GM21390 (cell line): ENCODE results near the gene UPK1B.
A peak's percentile ranks its signal among the peaks of the same experiment; 100 is the strongest.
"Not testable (repeated sequence)": the region's sequence is repeated elsewhere in the genome, so short reads cannot be mapped to it uniquely, and the experiment has no call there.

Experiments used
- ATAC-seq: cut with Tn5 transposase; IDR thresholded peaks from one replicate; pipeline ENCODE4 v1.9.1; 2021; ENCODE audit not compliant: unreplicated experiment

The UPK1B gene

DNA sequence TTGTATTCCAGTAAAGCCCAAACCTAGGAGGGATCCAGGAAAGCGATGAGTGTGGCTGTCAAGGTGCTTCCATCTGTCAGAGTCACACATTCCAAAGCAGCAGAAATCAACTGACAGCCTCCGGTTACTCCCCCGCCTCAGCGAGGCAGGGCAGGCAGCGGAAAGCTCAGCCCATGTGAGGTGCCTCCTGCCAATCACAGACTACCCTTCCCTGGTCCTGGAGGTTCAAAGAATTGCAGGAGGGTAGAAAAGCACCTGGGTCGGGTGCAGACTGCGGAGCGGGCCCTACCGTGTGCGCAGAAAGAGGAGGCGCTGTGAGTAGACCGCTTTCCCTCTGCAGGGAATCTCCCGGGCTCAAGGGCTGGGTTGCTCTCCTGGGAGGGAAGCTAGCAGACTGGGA, at the start of gene UPK1B:
Gene UPK1B, plus strand, starts transcription at position 274 of the 400 bp plus-strand sequence. CDS start 13,144 bp downstream, outside the sequence.
- no peak for ATAC-seq

DNA sequence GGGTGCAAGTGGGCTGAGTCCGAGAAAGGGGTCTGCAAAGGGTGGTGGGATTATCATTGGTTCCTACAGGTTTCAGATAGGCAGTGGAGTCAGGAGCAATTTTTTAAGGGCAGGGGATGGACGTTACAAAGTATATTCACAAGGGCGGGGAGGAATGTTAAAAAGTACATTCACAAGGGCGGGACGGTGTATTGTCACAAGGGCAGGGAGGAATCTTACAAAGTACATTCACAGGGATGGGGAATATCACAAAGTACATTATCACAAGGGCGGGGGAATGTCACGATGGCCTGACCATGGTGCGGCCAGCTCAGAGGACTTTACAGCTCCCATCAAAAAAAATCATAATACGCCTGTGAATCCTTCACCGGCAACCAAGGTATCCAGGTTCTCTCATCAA, 48.1 kb upstream of the UPK1B start:
- ATAC-seq, result no peak

DNA sequence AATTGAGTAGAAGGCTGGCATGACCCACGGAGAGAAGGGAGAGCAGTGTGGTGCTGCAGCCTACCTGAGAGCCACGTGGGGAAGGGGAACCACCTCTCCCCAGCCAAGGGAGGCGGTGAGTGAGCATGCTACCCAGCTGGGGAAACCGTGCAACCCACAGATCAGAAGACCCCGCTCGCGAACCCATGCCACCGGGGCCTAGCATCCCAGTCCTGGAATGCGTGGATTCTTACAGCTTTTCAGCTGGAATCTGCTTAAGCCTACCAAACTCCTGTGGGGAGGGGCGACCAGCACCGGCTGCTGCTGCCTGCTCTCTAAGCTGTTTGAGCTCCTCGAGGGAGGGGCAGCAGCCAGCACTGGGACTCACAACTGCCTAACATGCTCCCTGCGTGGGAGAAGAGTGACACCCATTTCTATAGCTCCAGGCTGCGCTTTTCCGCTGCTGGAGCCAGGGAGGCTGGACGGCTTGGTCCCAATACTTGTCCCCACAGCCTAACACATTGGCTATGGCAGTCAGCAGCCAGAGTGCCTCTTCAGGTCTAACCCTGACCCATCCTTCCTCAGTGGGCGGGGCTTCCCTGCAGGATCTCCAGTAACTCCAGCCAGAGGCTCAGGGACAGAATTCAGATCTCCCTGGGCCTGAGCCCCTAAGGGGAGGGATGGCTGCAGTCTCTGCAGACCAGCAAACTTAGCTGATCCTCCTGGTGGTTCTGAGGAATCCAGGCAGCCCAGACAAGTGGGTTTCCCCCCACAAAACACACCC, 47.5 kb upstream of the UPK1B start:
- no peak for ATAC-seq

DNA sequence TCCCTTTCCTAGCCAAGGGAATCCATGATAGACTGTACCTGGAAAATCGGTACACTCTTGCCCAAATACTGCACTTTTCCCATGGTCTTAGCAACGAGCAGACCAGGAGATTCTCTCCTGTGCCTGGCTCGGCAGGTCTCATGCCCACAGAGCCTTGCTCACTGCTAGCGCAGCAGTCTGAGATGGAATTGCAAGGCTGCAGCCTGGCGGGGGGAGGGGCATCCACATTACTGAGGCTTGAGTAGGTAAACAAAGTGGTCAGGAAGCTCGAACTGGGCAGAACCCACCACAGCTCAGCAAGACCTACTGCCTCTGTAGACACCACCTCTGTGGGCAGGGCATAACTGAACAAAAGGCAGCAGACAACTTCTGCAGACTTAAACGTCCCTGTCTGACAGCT, 43.1 kb upstream of the UPK1B start:
- not testable (repeated sequence) for ATAC-seq

DNA sequence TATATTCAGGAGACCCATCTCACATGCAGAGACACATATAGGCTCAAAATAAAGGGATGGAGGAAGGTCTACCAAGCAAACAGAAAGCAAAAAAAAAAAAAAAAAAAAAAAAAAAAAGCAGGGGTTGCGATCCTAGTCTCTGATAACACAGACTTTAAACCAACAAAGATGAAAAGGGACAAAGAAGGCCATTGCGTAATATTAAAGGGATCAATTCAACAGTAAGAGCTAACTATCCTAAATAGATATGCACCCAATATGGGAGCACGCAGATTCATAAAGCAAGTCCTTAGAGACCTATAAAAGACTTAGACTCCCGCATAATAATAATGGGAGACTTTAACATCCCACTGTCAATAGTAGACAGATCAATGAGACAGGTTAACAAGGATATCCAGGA, 41.1 kb upstream of the UPK1B start:
- not testable (repeated sequence) for ATAC-seq

DNA sequence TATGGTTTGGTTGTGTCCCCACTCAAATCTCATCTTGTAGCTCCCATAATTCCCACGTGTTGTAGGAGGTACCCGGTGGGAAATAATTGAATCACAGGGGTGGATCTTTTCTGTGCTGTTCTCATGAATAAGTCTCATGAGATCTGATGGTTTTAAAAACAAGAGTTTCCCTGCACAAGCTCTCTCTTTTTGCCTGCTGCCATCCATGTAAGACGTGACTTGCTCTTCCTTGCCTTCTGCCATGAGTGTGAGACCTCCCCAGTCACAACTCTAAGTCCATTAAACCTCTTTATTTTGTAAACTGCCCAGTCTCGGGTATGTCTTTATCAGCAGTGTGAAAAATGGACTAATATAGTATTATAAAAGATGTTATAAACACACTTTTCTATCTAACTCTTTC, 34.0 kb upstream of the UPK1B start:
- ATAC-seq, result not testable (repeated sequence)

DNA sequence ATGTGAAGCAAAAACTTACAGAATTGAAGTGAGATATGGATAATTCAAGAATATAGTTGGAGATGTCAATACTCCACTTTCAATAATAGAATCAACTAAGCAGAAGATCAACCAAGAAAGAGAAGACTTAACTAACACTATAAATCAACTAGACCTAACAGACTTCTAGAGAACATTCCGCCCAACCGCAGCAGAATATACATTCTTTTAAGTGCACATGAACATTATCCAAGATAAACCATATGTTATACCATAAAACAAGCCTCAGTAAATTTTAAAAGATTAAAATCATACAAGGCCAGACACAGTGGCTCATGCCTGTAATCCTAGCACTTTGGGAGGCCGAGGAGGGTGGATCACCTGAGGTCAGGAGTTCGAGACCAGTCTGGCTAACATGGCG, 32.9 kb upstream of the UPK1B start:
- no peak for ATAC-seq

DNA sequence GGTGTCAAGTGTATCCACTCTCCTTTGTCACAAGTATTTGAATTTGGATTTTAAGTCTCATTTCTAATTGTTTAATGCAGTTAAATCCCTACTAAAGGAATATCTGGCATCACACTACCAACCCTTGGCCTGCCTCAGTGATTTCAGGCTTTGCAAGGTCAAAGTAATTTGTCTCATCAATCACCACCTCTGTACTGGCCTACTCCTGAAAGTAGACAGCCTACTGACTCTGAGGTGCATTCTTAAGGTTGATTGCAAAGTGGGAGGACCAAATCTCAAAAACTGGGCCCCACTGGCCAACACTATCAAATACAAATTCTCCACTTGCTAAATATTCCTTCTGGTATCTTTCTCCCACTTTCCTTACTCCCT, 28.3 kb upstream of the UPK1B start:
- peak; percentile 29 for ATAC-seq

DNA sequence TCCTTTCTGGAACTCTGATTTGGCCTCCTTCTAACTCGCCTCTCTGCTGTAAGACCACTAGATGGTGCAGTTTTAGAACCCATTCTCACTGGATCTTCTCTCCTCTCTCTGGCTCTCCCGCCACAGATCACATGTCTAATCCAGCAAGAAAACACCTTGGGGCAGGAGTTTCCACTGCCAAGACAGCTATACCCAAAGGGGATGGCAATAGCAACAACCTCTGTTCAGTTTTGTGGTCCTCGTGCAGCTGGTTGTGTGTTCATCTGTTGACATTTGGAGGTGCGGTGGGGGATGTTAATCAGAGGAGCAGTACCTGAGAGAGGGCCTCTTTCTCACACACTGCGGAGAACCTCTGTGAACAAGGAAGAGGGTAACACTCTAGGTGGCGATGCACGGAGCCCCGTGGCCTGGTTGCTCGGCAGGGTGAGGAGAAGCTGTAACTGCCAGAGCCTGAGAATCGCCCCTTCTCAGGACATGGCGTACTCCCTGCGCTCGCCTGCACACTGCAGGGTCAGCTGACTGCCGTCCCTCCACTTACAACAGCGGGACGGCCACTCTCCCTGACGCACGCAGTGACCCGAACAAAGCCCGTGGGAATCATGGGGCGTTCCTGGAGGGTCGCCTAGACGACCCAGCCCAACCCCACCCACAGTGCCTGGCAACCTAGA, 27.8 kb upstream of the UPK1B start, which contains the start of gene TEX55:
Gene TEX55, plus strand, starts transcription at position 666 of the 668 bp plus-strand sequence. CDS start 25 bp downstream, outside the sequence.
- peak; percentile 65 for ATAC-seq

DNA sequence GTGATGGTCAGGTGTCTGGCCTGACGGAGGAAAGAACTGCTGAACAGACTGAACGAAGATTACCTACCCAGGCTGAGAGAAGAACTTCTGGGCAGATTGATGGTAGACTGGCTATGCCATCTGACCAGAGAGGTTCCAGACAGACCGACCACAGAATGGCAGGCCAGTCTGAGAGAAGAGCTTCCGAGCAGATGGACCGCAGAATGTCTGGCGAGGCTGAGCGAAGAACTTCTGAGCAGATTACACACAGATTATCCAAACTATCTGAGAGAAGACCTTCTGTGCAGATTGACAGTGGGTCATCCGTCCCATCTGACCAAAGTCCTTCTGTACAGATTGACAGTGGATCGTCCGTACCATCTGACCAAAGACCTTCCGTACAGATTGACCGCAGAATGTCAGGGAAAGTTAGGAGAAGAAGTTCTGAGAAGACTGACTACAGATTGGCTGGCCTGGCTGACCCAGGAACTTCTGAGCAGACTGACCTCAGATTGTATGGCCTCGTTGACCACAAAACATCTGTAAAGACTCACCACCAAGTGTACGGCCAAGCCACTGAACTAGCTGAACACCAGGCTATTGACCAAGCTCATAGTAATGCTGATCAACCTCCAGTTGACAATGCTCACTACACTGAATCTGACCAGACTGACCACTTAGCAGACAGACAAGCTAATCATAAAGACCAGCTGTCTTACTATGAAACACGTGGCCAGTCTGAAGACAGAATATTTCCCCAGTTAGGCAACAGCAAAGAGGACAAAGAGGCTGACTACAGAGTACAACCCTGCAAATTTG, 26.6 kb upstream of the UPK1B start:
- ATAC-seq, result no peak

DNA sequence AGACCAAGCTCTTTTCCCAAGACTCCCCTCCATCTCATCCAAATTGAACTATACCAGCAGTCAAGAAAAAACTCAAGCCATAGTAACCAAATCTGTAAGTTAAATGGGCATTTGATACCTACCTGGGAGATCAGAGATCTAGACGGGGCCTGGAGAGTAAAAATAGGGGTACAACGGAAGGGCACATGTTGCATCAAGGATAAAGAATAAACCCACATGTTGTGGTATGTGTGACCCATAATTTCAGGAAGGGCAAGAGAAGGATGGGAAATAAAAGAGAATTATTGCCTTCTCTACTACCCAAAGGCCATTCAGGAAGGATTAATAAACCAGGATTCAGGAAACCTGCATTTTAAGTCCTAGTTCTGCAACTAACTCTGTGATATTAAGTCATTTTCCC, 25.9 kb upstream of the UPK1B start:
- ATAC-seq, result no peak

DNA sequence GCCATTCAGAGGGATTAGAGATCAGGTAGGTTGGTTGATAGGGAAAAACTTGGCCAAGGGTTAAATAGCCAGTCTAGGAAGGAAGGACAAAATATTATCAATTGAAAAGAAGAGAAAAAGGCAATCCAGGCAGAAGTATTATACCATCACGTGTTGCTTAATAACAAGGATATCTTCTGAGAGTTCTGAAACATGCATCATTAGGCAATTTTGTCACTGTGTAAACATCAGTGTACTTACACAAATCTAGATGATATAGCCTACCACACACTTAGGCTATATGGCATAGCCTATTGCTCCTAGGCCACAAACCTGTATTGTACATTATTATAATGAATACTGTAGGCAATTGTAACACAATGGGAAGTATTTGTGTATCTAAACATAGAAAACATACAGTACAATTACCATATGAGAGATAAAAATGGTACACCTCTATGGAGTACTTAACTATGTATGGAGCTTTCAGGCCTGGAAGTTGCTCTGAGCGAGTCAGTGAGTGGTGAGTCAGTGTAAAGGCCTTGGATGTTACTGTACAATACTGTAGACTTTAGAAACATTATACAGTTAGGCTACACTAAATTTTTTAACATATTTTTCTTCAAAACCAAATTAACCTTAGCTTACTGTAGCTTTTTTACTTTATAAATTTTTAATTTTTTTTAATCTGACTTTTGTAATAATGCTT, 24.8 kb upstream of the UPK1B start:
- ATAC-seq, result no peak

DNA sequence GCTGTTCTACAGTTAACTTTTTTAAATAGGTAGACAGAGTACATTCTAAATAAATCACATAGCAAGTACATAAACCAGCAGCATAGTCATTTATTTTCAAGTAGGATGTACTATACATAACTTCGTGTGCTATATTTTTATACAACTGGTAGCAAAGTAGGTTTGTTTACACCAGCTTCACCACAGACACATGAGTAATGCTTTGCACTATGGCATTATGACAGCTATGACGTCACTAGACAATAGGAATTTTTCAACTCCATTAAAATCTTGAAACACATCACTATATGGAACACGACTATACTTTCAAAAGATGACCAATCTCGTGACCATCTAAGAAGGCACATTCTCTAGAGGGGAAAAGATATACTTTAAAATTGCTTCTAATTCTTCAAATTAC, 23.9 kb upstream of the UPK1B start:
- no peak for ATAC-seq

DNA sequence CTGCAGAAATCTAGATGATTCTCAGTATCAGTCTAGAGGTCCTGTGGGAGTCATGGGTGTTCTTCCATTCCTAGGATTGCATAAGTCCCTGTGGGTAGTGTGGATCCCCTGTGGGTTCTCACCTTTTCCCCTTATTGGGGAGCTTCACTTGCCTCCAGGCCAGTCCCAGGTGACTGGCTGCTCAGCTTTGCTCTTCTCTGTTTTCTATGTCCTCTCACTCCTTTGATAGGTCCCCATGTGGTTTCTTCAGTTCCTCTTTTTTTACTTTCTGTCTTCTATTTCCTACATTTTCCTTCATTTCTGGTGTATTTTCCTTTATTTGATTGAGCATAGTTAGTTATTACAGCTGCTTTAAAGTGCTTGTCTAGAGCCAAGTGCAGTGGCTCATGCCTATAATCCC, 16.5 kb upstream of the UPK1B start:
- ATAC-seq, result no peak

DNA sequence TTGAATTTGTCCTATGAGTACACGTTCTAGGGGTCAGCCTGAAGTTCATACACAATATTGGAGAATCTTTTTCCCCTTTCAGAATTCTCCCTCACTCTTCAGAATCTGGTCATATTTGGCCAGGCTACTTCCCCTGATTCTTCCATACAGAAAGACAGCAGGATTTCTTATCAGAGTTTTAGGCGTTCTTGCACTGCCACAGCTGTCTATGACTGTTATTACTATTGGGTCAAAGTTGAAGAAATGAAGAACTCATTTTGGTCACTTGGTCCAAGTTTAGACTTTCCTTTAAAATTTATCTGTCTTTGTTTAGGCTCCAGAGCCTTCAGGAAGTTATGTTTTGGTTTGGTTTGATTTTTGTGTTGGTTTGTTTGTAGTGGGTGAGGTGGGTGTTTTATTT, 15.4 kb upstream of the UPK1B start:
- no peak for ATAC-seq

DNA sequence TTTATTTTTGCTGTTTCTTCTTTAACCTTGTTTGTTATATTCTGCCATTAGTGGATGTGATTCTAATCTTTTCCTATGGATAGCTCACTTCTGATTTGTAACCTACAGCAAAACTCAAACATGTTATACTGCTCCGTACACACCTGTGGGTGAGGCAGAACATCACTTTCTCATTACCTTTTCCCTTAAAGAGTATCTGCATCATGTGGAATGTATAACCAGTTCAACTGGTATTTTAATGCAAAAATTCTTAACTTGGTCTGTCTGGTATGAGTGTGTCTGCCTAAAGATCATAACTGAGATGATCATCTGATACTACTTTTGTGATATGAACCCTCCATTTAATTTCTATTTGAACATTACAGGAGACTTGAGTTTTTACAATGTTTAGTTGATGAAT, 13.0 kb upstream of the UPK1B start:
- ATAC-seq, result no peak

DNA sequence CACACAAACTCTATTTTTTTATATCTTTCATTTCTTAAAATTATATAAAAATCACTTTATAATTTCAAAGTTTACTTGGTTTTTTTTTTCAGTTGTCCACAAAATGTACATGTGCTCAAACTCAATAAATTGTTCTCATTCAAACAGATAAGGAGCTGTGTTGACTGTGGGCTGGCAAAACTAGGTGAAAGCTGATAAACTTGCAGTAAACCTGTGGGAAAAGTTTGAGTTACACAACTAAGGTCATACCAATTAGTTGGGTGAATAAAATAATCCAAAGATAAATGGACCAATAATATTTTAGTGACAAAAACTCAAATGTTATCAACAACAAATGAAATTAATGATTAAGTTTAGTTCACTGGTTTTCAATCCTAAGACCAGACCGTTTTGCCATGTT, 12.6 kb upstream of the UPK1B start:
- ATAC-seq, result no peak

DNA sequence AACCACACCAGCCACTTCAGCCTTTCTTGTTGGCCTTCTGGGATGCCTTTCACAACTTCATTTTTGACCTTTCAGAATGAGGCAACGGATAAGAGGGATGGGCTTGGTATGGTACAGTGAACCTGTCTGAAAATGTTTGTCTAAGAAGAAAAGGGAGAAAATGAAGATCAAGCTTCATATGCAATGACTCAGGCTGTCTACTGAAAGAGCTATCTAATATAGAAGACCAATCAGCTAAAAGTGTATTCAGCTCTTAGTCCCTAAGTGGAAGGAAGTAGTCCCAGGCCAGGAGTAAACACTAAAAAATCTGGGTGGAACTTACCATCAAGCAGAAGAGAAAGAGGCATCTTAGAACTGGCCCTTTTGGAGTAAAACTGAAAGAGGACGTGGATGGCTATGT, 12.2 kb upstream of the UPK1B start:
- no peak for ATAC-seq

DNA sequence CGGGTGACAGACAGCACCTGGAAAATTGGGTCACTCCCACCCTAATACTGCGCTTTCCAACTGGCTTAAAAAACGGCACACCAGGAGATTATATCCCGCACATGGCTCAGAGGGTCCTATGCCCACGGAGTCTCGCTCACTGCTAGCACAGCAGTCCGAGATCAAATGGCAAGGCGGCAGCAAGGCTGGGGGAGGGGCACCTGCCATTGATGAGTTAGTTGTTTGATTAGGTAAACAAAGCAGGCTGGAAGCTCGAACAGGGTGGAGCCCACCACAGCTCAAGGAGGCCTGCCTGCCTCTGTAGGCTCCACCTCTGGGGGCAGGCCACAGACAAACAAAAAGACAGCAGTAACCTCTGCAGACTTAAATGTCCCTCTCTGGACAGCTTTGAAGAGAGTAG, 8.7 kb upstream of the UPK1B start:
- ATAC-seq, result not testable (repeated sequence)

DNA sequence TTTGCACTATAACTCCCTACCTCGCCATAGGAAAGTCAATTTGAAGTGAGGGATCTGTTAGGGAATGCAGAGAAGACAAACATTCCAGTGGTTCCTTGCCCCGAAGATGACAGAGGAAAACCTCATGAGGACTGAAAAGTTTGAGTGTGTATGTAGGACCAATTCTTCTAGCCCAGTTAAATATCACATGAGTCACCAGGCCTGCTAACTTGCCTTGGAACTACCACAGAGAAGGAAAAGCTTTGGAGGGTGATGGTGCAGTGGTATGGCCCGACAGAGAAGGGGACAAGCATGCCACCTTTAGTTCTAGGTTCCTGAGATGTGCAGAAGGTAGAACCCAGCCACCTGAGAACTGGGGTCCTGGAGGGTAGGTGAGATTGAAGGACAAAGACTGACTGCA, 2.6 kb upstream of the UPK1B start:
- no peak for ATAC-seq
